ENCODE data around the gene KRTAP9-3.
"Not testable (repeated sequence)": the region's sequence is repeated elsewhere in the genome, so short reads cannot be mapped to it uniquely, and the experiment has no call there.

Gene KRTAP9-3

DNA sequence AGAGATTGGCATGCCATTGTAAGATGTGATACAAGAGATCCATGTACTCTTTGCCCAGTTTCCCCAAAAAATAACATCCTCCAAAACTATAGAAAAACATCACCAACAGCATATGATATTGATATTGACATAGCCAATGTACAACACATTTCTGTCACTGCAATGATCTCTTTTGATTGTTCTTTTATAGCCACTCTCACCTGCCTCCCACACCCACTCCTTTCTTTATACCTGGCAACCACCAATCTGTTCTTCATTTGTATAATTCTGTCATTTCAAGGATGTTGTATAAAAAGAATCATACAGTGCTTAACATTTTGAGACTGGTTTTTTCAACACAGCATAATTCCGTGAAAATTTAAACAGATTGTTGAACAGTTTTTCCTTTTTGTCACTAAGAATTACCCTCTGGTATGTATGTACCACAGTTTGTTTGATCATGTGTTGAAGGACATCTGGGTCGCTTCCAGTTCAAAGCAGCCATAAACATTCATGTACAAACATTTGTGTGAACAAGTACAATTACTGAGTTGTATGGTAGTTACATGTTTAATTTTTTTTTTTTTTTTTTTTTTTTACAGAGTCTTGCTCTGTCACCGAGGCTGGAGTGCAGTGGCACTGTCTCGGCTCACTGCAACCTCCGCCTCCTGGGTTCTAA lies 32.7 kb upstream of the KRTAP9-3 start:
- in situ Hi-C loops (cut with HindIII; ENCODE audit: low sequenced_read_pairs), result no loop called here
- H3K4me3 ChIP-seq (ENCODE audit: low read depth, low read length), result no peak overlapping the region
- TF ChIP-seq, protein P1, sequence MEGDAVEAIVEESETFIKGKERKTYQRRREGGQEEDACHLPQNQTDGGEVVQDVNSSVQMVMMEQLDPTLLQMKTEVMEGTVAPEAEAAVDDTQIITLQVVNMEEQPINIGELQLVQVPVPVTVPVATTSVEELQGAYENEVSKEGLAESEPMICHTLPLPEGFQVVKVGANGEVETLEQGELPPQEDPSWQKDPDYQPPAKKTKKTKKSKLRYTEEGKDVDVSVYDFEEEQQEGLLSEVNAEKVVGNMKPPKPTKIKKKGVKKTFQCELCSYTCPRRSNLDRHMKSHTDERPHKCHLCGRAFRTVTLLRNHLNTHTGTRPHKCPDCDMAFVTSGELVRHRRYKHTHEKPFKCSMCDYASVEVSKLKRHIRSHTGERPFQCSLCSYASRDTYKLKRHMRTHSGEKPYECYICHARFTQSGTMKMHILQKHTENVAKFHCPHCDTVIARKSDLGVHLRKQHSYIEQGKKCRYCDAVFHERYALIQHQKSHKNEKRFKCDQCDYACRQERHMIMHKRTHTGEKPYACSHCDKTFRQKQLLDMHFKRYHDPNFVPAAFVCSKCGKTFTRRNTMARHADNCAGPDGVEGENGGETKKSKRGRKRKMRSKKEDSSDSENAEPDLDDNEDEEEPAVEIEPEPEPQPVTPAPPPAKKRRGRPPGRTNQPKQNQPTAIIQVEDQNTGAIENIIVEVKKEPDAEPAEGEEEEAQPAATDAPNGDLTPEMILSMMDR (IDR thresholded peaks at IDR 0.05; ENCODE audit: low read depth, low read length), result no peak
- DNase-seq (ENCODE audit: low read depth, low spot score), result no peak

DNA sequence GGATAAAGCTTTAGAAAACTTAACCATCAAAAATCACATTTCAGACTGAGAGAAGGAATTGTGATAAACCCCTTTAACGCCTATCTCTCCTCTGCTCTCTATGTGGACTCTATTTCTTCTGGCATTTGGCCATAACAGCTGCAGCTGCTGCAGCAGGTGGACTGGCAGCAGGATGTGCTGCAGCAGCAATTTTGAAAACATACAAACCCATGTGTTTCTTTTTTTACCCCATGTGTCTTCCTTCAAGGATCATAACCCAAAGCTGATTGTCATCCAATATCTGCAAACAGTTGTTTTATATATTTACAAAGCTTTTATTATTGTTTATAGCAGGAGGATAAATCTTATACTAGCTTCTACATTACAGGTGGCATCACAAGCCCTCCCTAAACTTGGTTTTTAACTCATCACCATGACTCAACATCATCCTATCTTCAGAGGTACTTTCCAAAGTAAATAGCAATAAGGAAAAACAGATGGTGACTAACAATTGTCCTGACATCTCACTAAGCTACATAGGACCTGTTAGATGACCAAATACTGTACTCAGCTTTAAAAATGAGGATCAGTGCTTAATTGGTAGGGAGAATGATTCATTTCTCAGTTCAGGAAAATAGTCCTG lies 20.3 kb upstream of the KRTAP9-3 start:
- TF ChIP-seq, protein P1 (IDR thresholded peaks at IDR 0.05; ENCODE audit: low read depth, low read length), result no peak
- H3K4me3 ChIP-seq (ENCODE audit: low read depth, low read length), result no peak overlapping the region
- in situ Hi-C loops (cut with HindIII; ENCODE audit: low sequenced_read_pairs), result no loop called here
- DNase-seq (ENCODE audit: low read depth, low spot score), result peak; percentile 14

DNA sequence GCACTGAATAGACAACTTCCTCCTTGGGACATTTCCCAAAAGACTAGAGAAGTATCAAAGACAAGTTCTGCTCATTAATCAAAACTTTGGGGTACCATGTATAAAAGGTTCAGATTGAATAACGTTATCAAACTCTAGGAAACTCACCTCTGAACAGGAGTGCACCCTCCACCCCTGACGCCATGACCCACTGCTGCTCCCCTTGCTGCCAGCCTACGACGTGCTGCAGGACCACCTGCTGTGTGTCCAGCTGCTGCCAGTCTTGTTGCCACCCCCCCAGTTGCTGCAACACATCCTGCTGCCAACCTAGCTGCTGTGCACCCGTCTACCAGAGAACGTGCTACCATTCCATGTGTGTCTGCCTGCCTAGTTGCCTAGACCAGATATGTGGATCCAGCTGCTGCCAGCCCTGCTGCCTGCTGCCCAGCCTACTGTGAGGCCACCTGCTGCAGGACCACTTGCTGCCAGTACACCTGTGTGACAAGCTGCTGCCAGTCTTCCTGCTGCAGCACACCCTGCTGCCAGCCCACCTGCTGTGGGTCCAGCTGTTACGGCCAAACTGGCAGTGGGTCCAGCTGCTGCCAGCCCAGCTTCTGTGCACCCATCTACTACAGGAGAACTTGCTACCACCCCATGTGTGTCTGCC lies 19.6 kb upstream of the KRTAP9-3 start:
- no peak overlapping the region for H3K4me3 ChIP-seq (ENCODE audit: low read depth, low read length)
- in situ Hi-C loops (cut with HindIII; ENCODE audit: low sequenced_read_pairs), result no loop called here
- TF ChIP-seq, protein P1 (IDR thresholded peaks at IDR 0.05; ENCODE audit: low read depth, low read length), result no peak
- no peak for DNase-seq (ENCODE audit: low read depth, low spot score)

DNA sequence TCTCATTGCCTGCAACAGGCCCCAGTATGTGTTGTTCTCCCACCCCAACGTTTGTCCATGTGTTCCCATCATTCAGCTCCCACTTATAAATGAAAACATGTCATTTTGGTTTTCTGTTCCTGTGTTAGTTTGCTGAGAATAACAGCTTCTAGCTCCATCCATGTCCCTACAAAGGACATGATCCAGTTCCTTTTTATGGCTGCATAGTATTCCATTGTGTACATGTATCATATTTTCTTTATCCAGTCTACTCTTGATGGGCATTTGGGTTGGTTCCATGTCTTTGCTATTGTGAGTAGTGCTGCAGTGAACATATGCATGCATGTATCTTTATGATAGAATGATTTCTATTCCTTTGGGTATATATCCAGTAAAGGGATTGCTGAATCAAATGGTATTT lies 16.6 kb upstream of the KRTAP9-3 start:
- DNase-seq (ENCODE audit: low read depth, low spot score), result no peak
- TF ChIP-seq, protein P1 (IDR thresholded peaks at IDR 0.05; ENCODE audit: low read depth, low read length), result no peak
- H3K4me3 ChIP-seq (ENCODE audit: low read depth, low read length), result no peak overlapping the region
- in situ Hi-C loops (cut with HindIII; ENCODE audit: low sequenced_read_pairs), result no loop called here

DNA sequence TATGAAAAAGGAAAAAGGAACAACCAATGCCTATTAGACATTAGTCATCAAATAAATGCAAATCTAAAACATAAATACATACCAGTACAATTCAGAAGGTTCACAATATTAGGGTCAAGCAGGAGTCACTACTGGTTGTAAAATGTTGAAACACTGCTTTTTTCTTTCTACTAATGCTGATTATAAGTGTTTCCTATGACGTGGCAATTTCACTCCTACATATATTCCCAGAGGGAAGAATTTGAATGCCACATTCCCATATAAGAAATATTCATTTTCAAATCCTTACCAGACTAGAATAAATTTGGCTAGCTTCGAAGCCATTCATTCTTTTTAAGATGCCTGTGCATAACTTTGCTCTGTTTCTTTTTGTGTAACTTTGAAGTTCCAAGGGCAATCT lies 8.4 kb upstream of the KRTAP9-3 start:
- TF ChIP-seq, protein P1 (IDR thresholded peaks at IDR 0.05; ENCODE audit: low read depth, low read length), result no peak
- no peak overlapping the region for H3K4me3 ChIP-seq (ENCODE audit: low read depth, low read length)
- in situ Hi-C loops (cut with HindIII; ENCODE audit: low sequenced_read_pairs), result no loop called here
- no peak for DNase-seq (ENCODE audit: low read depth, low spot score)

DNA sequence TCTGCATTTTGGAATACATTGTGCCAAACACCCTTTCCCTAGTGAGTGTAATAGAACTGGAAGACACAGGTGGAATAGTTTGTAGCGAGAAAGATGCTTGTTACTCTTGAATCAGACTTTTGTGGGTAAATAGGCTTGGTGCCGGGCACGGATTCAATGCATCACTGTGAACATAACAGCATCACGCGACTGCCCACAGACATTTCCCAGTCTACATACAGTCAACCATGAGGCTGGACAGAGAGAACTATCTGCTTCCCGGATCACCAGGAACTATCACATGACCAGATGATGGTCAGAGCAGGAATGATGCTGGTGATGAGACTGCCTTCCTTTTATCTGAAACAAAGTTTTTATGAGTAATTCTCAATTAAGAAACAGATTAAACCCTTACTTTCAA lies 6.2 kb upstream of the KRTAP9-3 start:
- TF ChIP-seq, protein P1 (IDR thresholded peaks at IDR 0.05; ENCODE audit: low read depth, low read length), result no peak
- H3K4me3 ChIP-seq (ENCODE audit: low read depth, low read length), result no peak overlapping the region
- no peak for DNase-seq (ENCODE audit: low read depth, low spot score)
- in situ Hi-C loops (cut with HindIII; ENCODE audit: low sequenced_read_pairs), result no loop called here

DNA sequence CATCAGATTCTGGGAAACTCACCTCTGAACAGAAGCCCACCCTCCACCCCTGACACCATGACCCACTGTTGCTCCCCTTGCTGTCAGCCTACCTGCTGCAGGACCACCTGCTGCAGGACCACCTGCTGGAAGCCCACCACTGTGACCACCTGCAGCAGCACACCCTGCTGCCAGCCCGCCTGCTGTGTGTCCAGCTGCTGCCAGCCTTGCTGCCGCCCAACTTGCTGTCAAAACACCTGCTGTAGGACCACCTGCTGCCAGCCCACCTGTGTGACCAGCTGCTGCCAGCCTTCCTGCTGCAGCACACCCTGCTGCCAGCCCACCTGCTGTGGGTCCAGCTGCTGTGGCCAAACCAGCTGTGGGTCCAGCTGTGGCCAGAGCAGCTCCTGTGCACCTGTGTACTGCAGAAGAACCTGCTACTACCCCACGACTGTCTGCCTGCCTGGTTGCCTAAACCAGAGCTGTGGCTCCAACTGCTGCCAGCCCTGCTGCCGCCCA lies 5.6 kb upstream of the KRTAP9-3 start, which contains the start of gene KRTAP9-2:
KRTAP9-2 (plus strand) TSS at position 51 of the 498 bp plus-strand sequence; CDS start at position 58, 7 bp downstream.
- H3K4me3 ChIP-seq (ENCODE audit: low read depth, low read length); DNase-seq (ENCODE audit: low read depth, low spot score); in situ Hi-C loops (cut with HindIII; ENCODE audit: low sequenced_read_pairs): not testable (repeated sequence)

All from astrocyte of the spinal cord (primary cell).